Measurements from ENCODE around the gene EIF2S3.
"Not testable (repeated sequence)": the region's sequence is repeated elsewhere in the genome, so short reads cannot be mapped to it uniquely, and the experiment has no call there.

The EIF2S3 gene

GRCh38 chrX:24055043-24055356 is 244 bp downstream of the EIF2S3 start:
- H3K27ac ChIP-seq (ENCODE audit: low read length) = no peak overlapping the region
- peaks cover 28% of the 10 kb centered on the region for H3K36me3 ChIP-seq (ENCODE audit: control insufficient read depth, low read depth, low read length)
- no peaks in the 10 kb centered on the region for H3K27me3 ChIP-seq (ENCODE audit: control insufficient read depth, insufficient read depth, low read length)
- no peak overlapping the region for H3K9ac ChIP-seq (ENCODE audit: low read length)
- H3K4me3 ChIP-seq (ENCODE audit: low read length) = no peak overlapping the region
- no peaks in the 10 kb centered on the region for H3K9me3 ChIP-seq (ENCODE audit: control insufficient read depth, low read depth, low read length)
- H3K4me1 ChIP-seq (ENCODE audit: control insufficient read depth, low read depth, low read length) = no peaks in the 10 kb centered on the region

GRCh38 chrX:24063488-24063887 is 8.7 kb downstream of the EIF2S3 start:
- Histone ChIP-seq H3K27ac (ENCODE audit: low read length) (no peak overlapping the region), H3K27me3 (ENCODE audit: control insufficient read depth, insufficient read depth, low read length) (no peaks in the 10 kb centered on the region), H3K9ac (ENCODE audit: low read length) (no peak overlapping the region), H3K4me1 (ENCODE audit: control insufficient read depth, low read depth, low read length) (no peaks in the 10 kb centered on the region), H3K36me3 (ENCODE audit: control insufficient read depth, low read depth, low read length) (peaks cover 92% of the 10 kb centered on the region), H3K9me3 (ENCODE audit: control insufficient read depth, low read depth, low read length) (no peaks in the 10 kb centered on the region), H3K4me3 (ENCODE audit: low read length) (no peak overlapping the region)

GRCh38 chrX:24069877-24070276 is 15.1 kb downstream of the EIF2S3 start:
- H3K4me3 ChIP-seq (ENCODE audit: low read length) = no peak overlapping the region
- H3K36me3 ChIP-seq (ENCODE audit: control insufficient read depth, low read depth, low read length) = peaks cover 98% of the 10 kb centered on the region
- no peak overlapping the region for H3K9ac ChIP-seq (ENCODE audit: low read length)
- H3K27me3 ChIP-seq (ENCODE audit: control insufficient read depth, insufficient read depth, low read length) = no peaks in the 10 kb centered on the region
- H3K9me3 ChIP-seq (ENCODE audit: control insufficient read depth, low read depth, low read length) = no peaks in the 10 kb centered on the region
- H3K4me1 ChIP-seq (ENCODE audit: control insufficient read depth, low read depth, low read length) = no peaks in the 10 kb centered on the region
- H3K27ac ChIP-seq (ENCODE audit: low read length) = no peak overlapping the region

- Histone ChIP-seq H3K4me1 (ENCODE audit: control insufficient read depth, low read depth, low read length) (no peaks in the 10 kb centered on the region), H3K4me3 (ENCODE audit: low read length) (no peak overlapping the region), H3K27ac (ENCODE audit: low read length) (no peak overlapping the region), H3K36me3 (ENCODE audit: control insufficient read depth, low read depth, low read length) (peaks cover 35% of the 10 kb centered on the region), H3K9ac (ENCODE audit: low read length) (no peak overlapping the region), H3K27me3 (ENCODE audit: control insufficient read depth, insufficient read depth, low read length) (no peaks in the 10 kb centered on the region), H3K9me3 (ENCODE audit: control insufficient read depth, low read depth, low read length) (no peaks in the 10 kb centered on the region)
Measured at GRCh38 chrX:24079411-24079810, 24.7 kb downstream of the EIF2S3 start.

GRCh38 chrX:24080245-24080644 is 25.5 kb downstream of the EIF2S3 start:
- H3K27ac ChIP-seq (ENCODE audit: low read length) = not testable (repeated sequence)
- H3K36me3 ChIP-seq (ENCODE audit: control insufficient read depth, low read depth, low read length) = peaks cover 27% of the 10 kb centered on the region

GRCh38 chrX:24080704-24081103 is 25.9 kb downstream of the EIF2S3 start:
- H3K36me3 ChIP-seq (ENCODE audit: control insufficient read depth, low read depth, low read length) = peaks cover 22% of the 10 kb centered on the region
- no peaks in the 10 kb centered on the region for H3K27me3 ChIP-seq (ENCODE audit: control insufficient read depth, insufficient read depth, low read length)
- no peaks in the 10 kb centered on the region for H3K9me3 ChIP-seq (ENCODE audit: control insufficient read depth, low read depth, low read length)
- H3K9ac ChIP-seq (ENCODE audit: low read length) = no peak overlapping the region
- no peak overlapping the region for H3K4me3 ChIP-seq (ENCODE audit: low read length)
- H3K27ac ChIP-seq (ENCODE audit: low read length) = no peak overlapping the region
- H3K4me1 ChIP-seq (ENCODE audit: control insufficient read depth, low read depth, low read length) = no peaks in the 10 kb centered on the region

More at GRCh38 chrX:24080245-24080644, 25.5 kb downstream of the EIF2S3 start:
- not testable (repeated sequence) for H3K9ac ChIP-seq (ENCODE audit: low read length); H3K9me3 ChIP-seq (ENCODE audit: control insufficient read depth, low read depth, low read length); H3K27me3 ChIP-seq (ENCODE audit: control insufficient read depth, insufficient read depth, low read length); H3K4me3 ChIP-seq (ENCODE audit: low read length); H3K4me1 ChIP-seq (ENCODE audit: control insufficient read depth, low read depth, low read length)

GRCh38 chrX:24081661-24082154 is 27.0 kb downstream of the EIF2S3 start:
- Histone ChIP-seq H3K27me3 (ENCODE audit: control insufficient read depth, insufficient read depth, low read length) (no peaks in the 10 kb centered on the region), H3K9me3 (ENCODE audit: control insufficient read depth, low read depth, low read length) (no peaks in the 10 kb centered on the region), H3K4me1 (ENCODE audit: control insufficient read depth, low read depth, low read length) (no peaks in the 10 kb centered on the region), H3K9ac (ENCODE audit: low read length) (no peak overlapping the region), H3K36me3 (ENCODE audit: control insufficient read depth, low read depth, low read length) (peaks cover 12% of the 10 kb centered on the region), H3K27ac (ENCODE audit: low read length) (no peak overlapping the region), H3K4me3 (ENCODE audit: low read length) (no peak overlapping the region)

- H3K36me3 ChIP-seq (ENCODE audit: control insufficient read depth, low read depth, low read length) = peaks cover 5% of the 10 kb centered on the region
- no peaks in the 10 kb centered on the region for H3K27me3 ChIP-seq (ENCODE audit: control insufficient read depth, insufficient read depth, low read length)
- no peak overlapping the region for H3K27ac ChIP-seq (ENCODE audit: low read length)
- no peak overlapping the region for H3K9ac ChIP-seq (ENCODE audit: low read length)
- H3K4me3 ChIP-seq (ENCODE audit: low read length) = no peak overlapping the region
- H3K4me1 ChIP-seq (ENCODE audit: control insufficient read depth, low read depth, low read length) = no peaks in the 10 kb centered on the region
- no peaks in the 10 kb centered on the region for H3K9me3 ChIP-seq (ENCODE audit: control insufficient read depth, low read depth, low read length)
Measured at GRCh38 chrX:24082447-24082846, 27.7 kb downstream of the EIF2S3 start.

- no peaks in the 10 kb centered on the region for H3K9me3 ChIP-seq (ENCODE audit: control insufficient read depth, low read depth, low read length)
- H3K36me3 ChIP-seq (ENCODE audit: control insufficient read depth, low read depth, low read length) = no peaks in the 10 kb centered on the region
- H3K27me3 ChIP-seq (ENCODE audit: control insufficient read depth, insufficient read depth, low read length) = no peaks in the 10 kb centered on the region
- H3K9ac ChIP-seq (ENCODE audit: low read length) = no peak overlapping the region
- H3K4me3 ChIP-seq (ENCODE audit: low read length) = no peak overlapping the region
- H3K27ac ChIP-seq (ENCODE audit: low read length) = no peak overlapping the region
- H3K4me1 ChIP-seq (ENCODE audit: control insufficient read depth, low read depth, low read length) = no peaks in the 10 kb centered on the region
Measured at GRCh38 chrX:24085101-24085500, 30.3 kb downstream of the EIF2S3 start.

GRCh38 chrX:24090300-24091200 is 35.8 kb downstream of the EIF2S3 start:
- Histone ChIP-seq H3K27me3 (ENCODE audit: control insufficient read depth, insufficient read depth, low read length) (no peaks in the 10 kb centered on the region), H3K9ac (ENCODE audit: low read length) (no peak overlapping the region), H3K4me1 (ENCODE audit: control insufficient read depth, low read depth, low read length) (peaks cover 14% of the 10 kb centered on the region), H3K36me3 (ENCODE audit: control insufficient read depth, low read depth, low read length) (no peaks in the 10 kb centered on the region), H3K9me3 (ENCODE audit: control insufficient read depth, low read depth, low read length) (no peaks in the 10 kb centered on the region), H3K4me3 (ENCODE audit: low read length) (no peak overlapping the region), H3K27ac (ENCODE audit: low read length) (no peak overlapping the region)

- Histone ChIP-seq H3K9me3 (ENCODE audit: control insufficient read depth, low read depth, low read length) (no peaks in the 10 kb centered on the region), H3K4me1 (ENCODE audit: control insufficient read depth, low read depth, low read length) (peaks cover 14% of the 10 kb centered on the region), H3K27me3 (ENCODE audit: control insufficient read depth, insufficient read depth, low read length) (no peaks in the 10 kb centered on the region), H3K27ac (ENCODE audit: low read length) (no peak overlapping the region), H3K9ac (ENCODE audit: low read length) (no peak overlapping the region), H3K36me3 (ENCODE audit: control insufficient read depth, low read depth, low read length) (no peaks in the 10 kb centered on the region), H3K4me3 (ENCODE audit: low read length) (no peak overlapping the region)
Measured at GRCh38 chrX:24093746-24094145, 39.0 kb downstream of the EIF2S3 start.

- Histone ChIP-seq H3K36me3 (ENCODE audit: control insufficient read depth, low read depth, low read length) (no peaks in the 10 kb centered on the region), H3K27ac (ENCODE audit: low read length) (no peak overlapping the region), H3K9me3 (ENCODE audit: control insufficient read depth, low read depth, low read length) (no peaks in the 10 kb centered on the region), H3K27me3 (ENCODE audit: control insufficient read depth, insufficient read depth, low read length) (no peaks in the 10 kb centered on the region), H3K9ac (ENCODE audit: low read length) (no peak overlapping the region), H3K4me3 (ENCODE audit: low read length) (no peak overlapping the region), H3K4me1 (ENCODE audit: control insufficient read depth, low read depth, low read length) (no peaks in the 10 kb centered on the region)
Measured at GRCh38 chrX:24097741-24098260, 43.0 kb downstream of the EIF2S3 start.

Data from iPS-18a (cell line).